Measurements from ENCODE around the gene COCH.

- TF ChIP-seq IRF2 (CRISPR knock-in tag; IDR thresholded peaks at IDR 0.05; ENCODE audit: borderline replicate concordance, low read depth), result no peak
- TF ChIP-seq ZNF512 (CRISPR knock-in tag; IDR thresholded peaks at IDR 0.05; ENCODE audit: borderline replicate concordance), result no peak
- no peak for TF ChIP-seq JUN (CRISPR knock-in tag; IDR thresholded peaks at IDR 0.05)
- TF ChIP-seq TEAD4 (CRISPR knock-in tag; IDR thresholded peaks at IDR 0.05), result no peak
- no peak for TF ChIP-seq MAX (CRISPR knock-in tag; IDR thresholded peaks at IDR 0.05)
- TF ChIP-seq FOXK1 (CRISPR knock-in tag; IDR thresholded peaks at IDR 0.05), result no peak
- TF ChIP-seq CTCF (IDR thresholded peaks at IDR 0.05), result no peak
- no peak for TF ChIP-seq FOXJ3 (CRISPR knock-in tag; IDR thresholded peaks at IDR 0.05; ENCODE audit: borderline replicate concordance)
- no peak for TF ChIP-seq MXD4 (CRISPR knock-in tag; IDR thresholded peaks at IDR 0.05; ENCODE audit: borderline replicate concordance)
- TF ChIP-seq KAT7 (CRISPR knock-in tag; IDR thresholded peaks at IDR 0.05; ENCODE audit: borderline replicate concordance), result no peak
Measured at GRCh38 chr14:30869551-30870155, 4.7 kb upstream of the COCH start.

Measured in WTC11 (cell line).